Loucy (cell line): ENCODE data around the gene SMIM22.

Source experiments
- EZH2phosphoT487 ChIP-seq: fragments of 200-600 bp; IDR thresholded peaks from 2 replicates; pipeline ENCODE4 v1.6.1; 2018; ENCODE audit warnings: antibody characterized with exemption, mild to moderate bottlenecking, moderate library complexity, borderline replicate concordance
- TF ChIP-seq, protein P1 (sequence below): fragments of 200-600 bp; sonication (generic); conservative IDR thresholded peaks from 2 replicates; pipeline ENCODE4 v1.5.1; 2014; ENCODE audit warnings: mild to moderate bottlenecking, antibody characterized with exemption, low read length

- TF ChIP-seq, protein P1, sequence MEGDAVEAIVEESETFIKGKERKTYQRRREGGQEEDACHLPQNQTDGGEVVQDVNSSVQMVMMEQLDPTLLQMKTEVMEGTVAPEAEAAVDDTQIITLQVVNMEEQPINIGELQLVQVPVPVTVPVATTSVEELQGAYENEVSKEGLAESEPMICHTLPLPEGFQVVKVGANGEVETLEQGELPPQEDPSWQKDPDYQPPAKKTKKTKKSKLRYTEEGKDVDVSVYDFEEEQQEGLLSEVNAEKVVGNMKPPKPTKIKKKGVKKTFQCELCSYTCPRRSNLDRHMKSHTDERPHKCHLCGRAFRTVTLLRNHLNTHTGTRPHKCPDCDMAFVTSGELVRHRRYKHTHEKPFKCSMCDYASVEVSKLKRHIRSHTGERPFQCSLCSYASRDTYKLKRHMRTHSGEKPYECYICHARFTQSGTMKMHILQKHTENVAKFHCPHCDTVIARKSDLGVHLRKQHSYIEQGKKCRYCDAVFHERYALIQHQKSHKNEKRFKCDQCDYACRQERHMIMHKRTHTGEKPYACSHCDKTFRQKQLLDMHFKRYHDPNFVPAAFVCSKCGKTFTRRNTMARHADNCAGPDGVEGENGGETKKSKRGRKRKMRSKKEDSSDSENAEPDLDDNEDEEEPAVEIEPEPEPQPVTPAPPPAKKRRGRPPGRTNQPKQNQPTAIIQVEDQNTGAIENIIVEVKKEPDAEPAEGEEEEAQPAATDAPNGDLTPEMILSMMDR: no peak
- TF ChIP-seq EZH2phosphoT487: no peak
These were observed 40.3 kb upstream of the SMIM22 start for GRCh38 chr16:4754865-4755264.
